Measurements from ENCODE around the gene ZBED4. TPM values are rescaled to one million over a fixed set of nuclear protein-coding genes. Genes with fewer than 3 reads are reported as not detected.
A peak's percentile ranks its signal among the peaks of the same experiment; 100 is the strongest.

Gene ZBED4
- total and polyA plus RNA-seq, 2 experiments from 2014 or later: 8.5 to 31.9 TPM

DNA sequence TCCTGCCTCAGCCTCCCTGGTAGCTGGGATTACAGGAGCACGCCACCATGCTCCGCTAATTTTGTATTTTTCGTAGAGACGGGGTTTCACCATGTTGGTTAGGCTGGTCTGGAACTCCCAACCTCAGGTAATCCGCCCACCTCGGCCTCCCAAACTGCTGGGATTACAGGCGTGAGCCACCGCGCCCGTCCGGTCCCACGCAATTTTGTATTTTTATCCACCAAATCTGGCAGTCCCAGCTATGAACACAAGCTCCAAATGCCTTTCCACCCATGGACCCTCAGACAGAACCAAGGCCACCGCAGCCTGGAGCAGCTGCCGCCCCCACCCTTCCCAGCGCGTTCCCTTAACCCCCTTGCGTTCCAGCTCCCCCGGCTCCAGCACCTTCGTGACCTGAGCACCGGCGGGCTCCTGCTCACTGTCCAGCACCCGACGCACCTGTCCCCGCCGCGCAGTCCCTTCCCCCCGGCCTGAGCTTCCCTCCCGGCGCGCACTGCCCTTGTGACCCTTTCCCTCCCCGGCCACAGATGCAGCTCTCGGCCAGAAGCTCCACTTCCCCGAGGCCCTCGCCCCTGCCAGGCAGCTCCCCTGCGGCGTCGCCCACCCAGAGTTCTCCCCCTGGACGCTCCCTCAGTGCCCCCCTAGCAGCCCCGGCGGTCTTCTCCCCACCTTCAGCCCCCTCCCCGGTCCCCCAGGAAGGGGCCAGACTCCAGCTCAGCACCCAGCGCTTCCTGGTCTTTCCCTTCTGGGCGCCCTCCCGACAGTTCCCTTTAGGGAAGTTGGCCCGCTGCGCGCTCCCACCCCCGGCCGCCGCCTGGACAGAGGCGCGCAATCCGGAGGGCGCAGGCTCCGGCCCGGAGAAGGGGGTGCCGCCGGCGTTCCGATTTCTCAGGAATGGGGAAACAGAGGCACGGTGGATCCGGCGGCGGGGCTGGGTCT lies 5.6 kb upstream of the ZBED4 start:
- DNase-seq (ENCODE audit: low spot score): peak; percentile 58
- Histone ChIP-seq H3K4me3 (peak overlapping the region; percentile 66), H4K20me1 (replicated peaks; ENCODE audit: insufficient read depth) (0 out of 2 replicates have a peak, but pooled peaks cover 4% of the 10 kb centered on the region), H3K9me2 (ENCODE audit: insufficient read depth) (no peaks in the 10 kb centered on the region), H3K36me3 (ENCODE audit: insufficient read depth) (no peaks in the 10 kb centered on the region), H3K27ac (ENCODE audit: low read depth) (no peak overlapping the region), H3K4me1 (ENCODE audit: insufficient read depth) (peaks cover 5% of the 10 kb centered on the region; the same call in 1 of the 2 replicates), H3K27me3 (ENCODE audit: insufficient read depth) (peaks cover 93% of the 10 kb centered on the region), H3K4me2 (peak overlapping the region; percentile 83), H3K79me2 (replicated peaks; ENCODE audit: insufficient read depth) (no peaks in the 10 kb centered on the region), H2AFZ (peak overlapping the region; percentile 87; the same call in 1 of the 2 replicates), H3F3A (replicated peaks; ENCODE audit: low read depth) (no peaks in the 10 kb centered on the region)
- H3K36me3 Mint-ChIP-seq (ENCODE audit: low read depth): no peaks in the 10 kb centered on the region
- ATAC-seq: peak; percentile 22
- peaks cover 74% of the 10 kb centered on the region for H3K27me3 Mint-ChIP-seq (ENCODE audit: insufficient read depth, low read depth, poor library complexity)
- no peaks in the 10 kb centered on the region for H3K9me3 Mint-ChIP-seq
- TF ChIP-seq, protein P1, sequence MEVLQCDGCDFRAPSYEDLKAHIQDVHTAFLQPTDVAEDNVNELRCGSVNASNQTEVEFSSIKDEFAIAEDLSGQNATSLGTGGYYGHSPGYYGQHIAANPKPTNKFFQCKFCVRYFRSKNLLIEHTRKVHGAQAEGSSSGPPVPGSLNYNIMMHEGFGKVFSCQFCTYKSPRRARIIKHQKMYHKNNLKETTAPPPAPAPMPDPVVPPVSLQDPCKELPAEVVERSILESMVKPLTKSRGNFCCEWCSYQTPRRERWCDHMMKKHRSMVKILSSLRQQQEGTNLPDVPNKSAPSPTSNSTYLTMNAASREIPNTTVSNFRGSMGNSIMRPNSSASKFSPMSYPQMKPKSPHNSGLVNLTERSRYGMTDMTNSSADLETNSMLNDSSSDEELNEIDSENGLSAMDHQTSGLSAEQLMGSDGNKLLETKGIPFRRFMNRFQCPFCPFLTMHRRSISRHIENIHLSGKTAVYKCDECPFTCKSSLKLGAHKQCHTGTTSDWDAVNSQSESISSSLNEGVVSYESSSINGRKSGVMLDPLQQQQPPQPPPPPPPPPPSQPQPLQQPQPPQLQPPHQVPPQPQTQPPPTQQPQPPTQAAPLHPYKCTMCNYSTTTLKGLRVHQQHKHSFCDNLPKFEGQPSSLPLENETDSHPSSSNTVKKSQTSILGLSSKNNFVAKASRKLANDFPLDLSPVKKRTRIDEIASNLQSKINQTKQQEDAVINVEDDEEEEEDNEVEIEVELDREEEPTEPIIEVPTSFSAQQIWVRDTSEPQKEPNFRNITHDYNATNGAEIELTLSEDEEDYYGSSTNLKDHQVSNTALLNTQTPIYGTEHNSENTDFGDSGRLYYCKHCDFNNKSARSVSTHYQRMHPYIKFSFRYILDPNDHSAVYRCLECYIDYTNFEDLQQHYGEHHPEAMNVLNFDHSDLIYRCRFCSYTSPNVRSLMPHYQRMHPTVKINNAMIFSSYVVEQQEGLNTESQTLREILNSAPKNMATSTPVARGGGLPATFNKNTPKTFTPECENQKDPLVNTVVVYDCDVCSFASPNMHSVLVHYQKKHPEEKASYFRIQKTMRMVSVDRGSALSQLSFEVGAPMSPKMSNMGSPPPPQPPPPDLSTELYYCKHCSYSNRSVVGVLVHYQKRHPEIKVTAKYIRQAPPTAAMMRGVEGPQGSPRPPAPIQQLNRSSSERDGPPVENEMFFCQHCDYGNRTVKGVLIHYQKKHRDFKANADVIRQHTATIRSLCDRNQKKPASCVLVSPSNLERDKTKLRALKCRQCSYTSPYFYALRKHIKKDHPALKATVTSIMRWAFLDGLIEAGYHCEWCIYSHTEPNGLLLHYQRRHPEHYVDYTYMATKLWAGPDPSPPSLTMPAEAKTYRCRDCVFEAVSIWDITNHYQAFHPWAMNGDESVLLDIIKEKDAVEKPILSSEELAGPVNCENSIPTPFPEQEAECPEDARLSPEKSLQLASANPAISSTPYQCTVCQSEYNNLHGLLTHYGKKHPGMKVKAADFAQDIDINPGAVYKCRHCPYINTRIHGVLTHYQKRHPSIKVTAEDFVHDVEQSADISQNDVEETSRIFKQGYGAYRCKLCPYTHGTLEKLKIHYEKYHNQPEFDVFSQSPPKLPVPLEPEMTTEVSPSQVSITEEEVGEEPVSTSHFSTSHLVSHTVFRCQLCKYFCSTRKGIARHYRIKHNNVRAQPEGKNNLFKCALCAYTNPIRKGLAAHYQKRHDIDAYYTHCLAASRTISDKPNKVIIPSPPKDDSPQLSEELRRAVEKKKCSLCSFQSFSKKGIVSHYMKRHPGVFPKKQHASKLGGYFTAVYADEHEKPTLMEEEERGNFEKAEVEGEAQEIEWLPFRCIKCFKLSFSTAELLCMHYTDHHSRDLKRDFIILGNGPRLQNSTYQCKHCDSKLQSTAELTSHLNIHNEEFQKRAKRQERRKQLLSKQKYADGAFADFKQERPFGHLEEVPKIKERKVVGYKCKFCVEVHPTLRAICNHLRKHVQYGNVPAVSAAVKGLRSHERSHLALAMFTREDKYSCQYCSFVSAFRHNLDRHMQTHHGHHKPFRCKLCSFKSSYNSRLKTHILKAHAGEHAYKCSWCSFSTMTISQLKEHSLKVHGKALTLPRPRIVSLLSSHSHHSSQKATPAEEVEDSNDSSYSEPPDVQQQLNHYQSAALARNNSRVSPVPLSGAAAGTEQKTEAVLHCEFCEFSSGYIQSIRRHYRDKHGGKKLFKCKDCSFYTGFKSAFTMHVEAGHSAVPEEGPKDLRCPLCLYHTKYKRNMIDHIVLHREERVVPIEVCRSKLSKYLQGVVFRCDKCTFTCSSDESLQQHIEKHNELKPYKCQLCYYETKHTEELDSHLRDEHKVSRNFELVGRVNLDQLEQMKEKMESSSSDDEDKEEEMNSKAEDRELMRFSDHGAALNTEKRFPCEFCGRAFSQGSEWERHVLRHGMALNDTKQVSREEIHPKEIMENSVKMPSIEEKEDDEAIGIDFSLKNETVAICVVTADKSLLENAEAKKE (CRISPR knock-in tag; IDR thresholded peaks at IDR 0.05): no peak
- TF ChIP-seq EZH2 (IDR thresholded peaks at IDR 0.05; ENCODE audit: low read depth, unreplicated experiment): peak; percentile 88
- no peak overlapping the region for H3K27ac Mint-ChIP-seq
- peak overlapping the region; percentile 72 for H3K4me3 Mint-ChIP-seq
- H3K4me1 Mint-ChIP-seq: 0 out of 3 replicates have a peak, but pooled peaks cover 4% of the 10 kb centered on the region

DNA sequence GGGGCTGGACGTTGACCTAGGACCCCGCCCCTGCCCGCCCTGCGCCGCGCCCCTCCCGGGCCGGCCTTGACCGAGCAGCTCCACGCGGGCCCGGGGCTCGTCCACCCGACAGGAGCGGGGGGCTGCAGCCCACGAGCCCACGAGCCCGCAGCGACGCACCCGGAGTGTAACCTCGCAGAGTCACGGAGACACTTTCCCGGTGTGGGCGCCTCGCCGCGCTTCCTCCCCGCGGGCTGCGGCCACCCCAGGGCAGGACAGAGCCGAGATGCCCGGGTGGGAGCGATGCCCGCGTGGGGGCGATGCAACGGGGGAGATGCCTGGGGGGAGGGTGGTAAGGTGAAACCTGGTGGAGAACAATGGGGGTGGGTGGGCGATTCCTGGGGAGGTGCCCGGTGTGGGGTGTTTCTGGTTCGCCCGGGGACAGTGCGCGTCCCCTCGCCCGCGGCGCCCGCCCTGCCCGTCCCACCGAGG lies 4.9 kb upstream of the ZBED4 start:
- Histone ChIP-seq H3K4me2 (peak overlapping the region; percentile 83), H3K27me3 (ENCODE audit: insufficient read depth) (peaks cover 95% of the 10 kb centered on the region), H3K4me1 (ENCODE audit: insufficient read depth) (peaks cover 5% of the 10 kb centered on the region; the same call in 1 of the 2 replicates), H3K9me2 (ENCODE audit: insufficient read depth) (no peaks in the 10 kb centered on the region), H2AFZ (peak overlapping the region; percentile 87; the same call in 1 of the 2 replicates), H3F3A (replicated peaks; ENCODE audit: low read depth) (no peaks in the 10 kb centered on the region), H4K20me1 (replicated peaks; ENCODE audit: insufficient read depth) (0 out of 2 replicates have a peak, but pooled peaks cover 4% of the 10 kb centered on the region), H3K36me3 (ENCODE audit: insufficient read depth) (no peaks in the 10 kb centered on the region), H3K79me2 (replicated peaks; ENCODE audit: insufficient read depth) (no peaks in the 10 kb centered on the region), H3K4me3 (peak overlapping the region; percentile 66), H3K27ac (ENCODE audit: low read depth) (no peak overlapping the region)
- no peak overlapping the region for H3K4me3 Mint-ChIP-seq
- ATAC-seq (peak; percentile 4; the same call in 2 of the 3 replicates), DNase-seq (ENCODE audit: low spot score) (no peak)
- no peak overlapping the region for H3K27ac Mint-ChIP-seq
- H3K27me3 Mint-ChIP-seq (ENCODE audit: insufficient read depth, low read depth, poor library complexity): peaks cover 74% of the 10 kb centered on the region
- H3K9me3 Mint-ChIP-seq: no peaks in the 10 kb centered on the region
- H3K36me3 Mint-ChIP-seq (ENCODE audit: low read depth): no peaks in the 10 kb centered on the region
- H3K4me1 Mint-ChIP-seq: 0 out of 3 replicates have a peak, but pooled peaks cover 4% of the 10 kb centered on the region
- TF ChIP-seq ZNF114 (CRISPR knock-in tag; IDR thresholded peaks at IDR 0.05) (no peak), JUNB (IDR thresholded peaks at IDR 0.05; ENCODE audit: unreplicated experiment) (no peak), NANOG (IDR thresholded peaks at IDR 0.05; ENCODE audit: borderline replicate concordance) (no peak), ZNF331 (CRISPR knock-in tag; IDR thresholded peaks at IDR 0.05; ENCODE audit: low read depth) (no peak), CREB1 (CRISPR knock-in tag; IDR thresholded peaks at IDR 0.05; ENCODE audit: low read depth) (no peak), STAT1 (IDR thresholded peaks at IDR 0.05; ENCODE audit: unreplicated experiment) (no peak)
- TF ChIP-seq, protein P2, sequence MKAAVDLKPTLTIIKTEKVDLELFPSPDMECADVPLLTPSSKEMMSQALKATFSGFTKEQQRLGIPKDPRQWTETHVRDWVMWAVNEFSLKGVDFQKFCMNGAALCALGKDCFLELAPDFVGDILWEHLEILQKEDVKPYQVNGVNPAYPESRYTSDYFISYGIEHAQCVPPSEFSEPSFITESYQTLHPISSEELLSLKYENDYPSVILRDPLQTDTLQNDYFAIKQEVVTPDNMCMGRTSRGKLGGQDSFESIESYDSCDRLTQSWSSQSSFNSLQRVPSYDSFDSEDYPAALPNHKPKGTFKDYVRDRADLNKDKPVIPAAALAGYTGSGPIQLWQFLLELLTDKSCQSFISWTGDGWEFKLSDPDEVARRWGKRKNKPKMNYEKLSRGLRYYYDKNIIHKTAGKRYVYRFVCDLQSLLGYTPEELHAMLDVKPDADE (IDR thresholded peaks at IDR 0.05): no peak
- TF ChIP-seq, protein P3, sequence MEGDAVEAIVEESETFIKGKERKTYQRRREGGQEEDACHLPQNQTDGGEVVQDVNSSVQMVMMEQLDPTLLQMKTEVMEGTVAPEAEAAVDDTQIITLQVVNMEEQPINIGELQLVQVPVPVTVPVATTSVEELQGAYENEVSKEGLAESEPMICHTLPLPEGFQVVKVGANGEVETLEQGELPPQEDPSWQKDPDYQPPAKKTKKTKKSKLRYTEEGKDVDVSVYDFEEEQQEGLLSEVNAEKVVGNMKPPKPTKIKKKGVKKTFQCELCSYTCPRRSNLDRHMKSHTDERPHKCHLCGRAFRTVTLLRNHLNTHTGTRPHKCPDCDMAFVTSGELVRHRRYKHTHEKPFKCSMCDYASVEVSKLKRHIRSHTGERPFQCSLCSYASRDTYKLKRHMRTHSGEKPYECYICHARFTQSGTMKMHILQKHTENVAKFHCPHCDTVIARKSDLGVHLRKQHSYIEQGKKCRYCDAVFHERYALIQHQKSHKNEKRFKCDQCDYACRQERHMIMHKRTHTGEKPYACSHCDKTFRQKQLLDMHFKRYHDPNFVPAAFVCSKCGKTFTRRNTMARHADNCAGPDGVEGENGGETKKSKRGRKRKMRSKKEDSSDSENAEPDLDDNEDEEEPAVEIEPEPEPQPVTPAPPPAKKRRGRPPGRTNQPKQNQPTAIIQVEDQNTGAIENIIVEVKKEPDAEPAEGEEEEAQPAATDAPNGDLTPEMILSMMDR (conservative IDR thresholded peaks at IDR 0.05; ENCODE audit: low read depth in 2 of 2): no peak
